GM12874 (cell line): Measurements from ENCODE around the gene CHP2.

Experiments used
- CTCF ChIP-seq: IDR thresholded peaks from 2 replicates; pipeline ENCODE4 v1.5.1; 2011; ENCODE audit warnings: low read depth, mild to moderate bottlenecking, control low read depth, low read length, moderate library complexity; ENCODE audit not compliant: insufficient read depth

Gene CHP2

GRCh38 chr16:23754594-23755483 lies at the start of gene CHP2:
Gene CHP2, plus strand, starts transcription at chr16:23755026. Its CDS starts 24 bp downstream, at chr16:23755050.
- TF ChIP-seq CTCF = no peak

- no peak for TF ChIP-seq CTCF
Observed at GRCh38 chr16:23705517-23705902, 49.3 kb upstream of the CHP2 start.

DNA sequence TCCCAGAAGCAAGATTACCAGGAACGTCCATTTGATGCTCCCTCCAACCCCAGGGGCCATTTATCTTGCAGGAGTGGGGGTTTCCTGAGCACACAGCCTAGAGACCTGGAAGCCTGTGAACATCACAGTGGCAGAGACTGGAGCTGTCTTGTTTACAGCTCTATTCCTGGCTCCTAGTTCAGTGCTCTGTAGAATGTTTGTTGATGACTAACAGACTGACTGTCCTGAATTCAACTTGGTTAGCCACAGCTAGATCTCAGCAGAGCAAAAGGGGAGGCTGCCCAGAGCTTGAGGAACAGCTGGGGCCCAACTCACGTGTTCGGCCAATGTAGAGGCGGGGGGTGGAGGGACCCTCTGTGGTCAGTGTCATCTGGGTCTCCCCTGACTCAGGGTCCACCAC lies 48.4 kb upstream of the CHP2 start:
- TF ChIP-seq CTCF = no peak

DNA sequence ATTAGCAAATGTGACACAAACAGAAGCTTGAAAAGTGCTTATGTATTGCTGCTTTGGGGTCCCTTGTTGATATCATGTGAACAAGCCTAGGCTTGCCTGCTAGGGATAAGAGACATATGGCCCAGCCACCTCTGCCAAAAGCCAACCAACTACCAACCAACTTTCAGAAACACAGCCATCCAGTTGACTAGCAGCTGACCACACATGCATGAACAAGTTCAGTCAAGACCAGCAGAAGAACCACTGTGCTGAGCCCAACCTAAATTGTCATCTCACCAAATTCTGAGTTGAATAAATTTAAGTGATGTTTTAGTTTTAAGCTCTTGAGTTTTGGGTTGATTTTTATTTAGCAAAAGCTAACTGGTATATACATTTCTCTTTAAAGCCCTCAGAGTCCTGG lies 45.3 kb upstream of the CHP2 start:
- no peak for TF ChIP-seq CTCF

- TF ChIP-seq CTCF = no peak
Observed at GRCh38 chr16:23710008-23710407, 44.8 kb upstream of the CHP2 start.

DNA sequence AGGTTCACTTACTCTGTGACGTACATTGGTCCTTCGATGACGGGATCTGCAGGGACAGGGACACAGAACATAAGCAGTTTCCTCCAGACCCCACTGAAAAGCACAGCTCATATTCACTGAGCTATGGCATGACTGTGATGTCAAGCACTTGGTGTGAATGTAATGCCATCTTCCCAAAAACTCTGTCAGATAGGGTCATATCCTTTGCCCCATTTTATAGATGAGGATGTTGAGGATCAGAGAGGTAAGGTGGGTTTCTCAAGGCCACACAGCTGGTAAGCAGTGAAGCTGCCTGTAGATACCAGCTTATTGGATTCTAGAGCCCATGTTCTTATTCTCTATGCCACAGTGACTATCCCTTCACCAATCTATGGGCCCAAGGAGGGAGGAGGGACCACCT lies 44.3 kb upstream of the CHP2 start:
- TF ChIP-seq CTCF = no peak

DNA sequence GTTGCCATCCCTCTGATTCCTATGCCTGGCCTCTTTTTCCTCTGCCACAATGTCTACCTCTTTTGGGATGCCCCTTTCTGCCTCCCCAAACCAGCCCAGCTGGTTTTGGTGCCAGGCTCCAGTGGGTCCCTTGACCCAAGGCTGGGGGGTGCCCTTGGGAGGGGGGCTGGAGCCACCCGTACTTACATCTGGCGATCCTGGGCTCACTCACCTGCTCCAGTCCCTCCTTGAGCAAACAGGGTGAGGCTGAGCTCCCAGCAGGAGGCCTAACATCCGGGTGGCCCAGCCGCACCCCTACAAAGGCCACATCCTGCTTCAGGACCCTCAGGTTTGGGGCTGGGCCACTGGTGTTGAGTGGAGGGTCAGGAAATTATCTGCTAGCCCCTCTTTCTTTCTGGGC lies 43.0 kb upstream of the CHP2 start:
- TF ChIP-seq CTCF = no peak
